Stimulated activated CD8-positive, alpha-beta memory T cell treated with anti-CD3 and anti-CD28 coated beads, Interleukin-12 subunit alpha, Interleukin-12 subunit beta, amount 100 ng/mL, for 24 hours (primary cell): Measurements from ENCODE around the gene MYL11.

Experiments used
- DNase-seq: peaks from one replicate; pipeline ENCODE4 v3.0.0-alpha.2; 2020; ENCODE audit errors: extremely low read depth

The MYL11 gene

DNA sequence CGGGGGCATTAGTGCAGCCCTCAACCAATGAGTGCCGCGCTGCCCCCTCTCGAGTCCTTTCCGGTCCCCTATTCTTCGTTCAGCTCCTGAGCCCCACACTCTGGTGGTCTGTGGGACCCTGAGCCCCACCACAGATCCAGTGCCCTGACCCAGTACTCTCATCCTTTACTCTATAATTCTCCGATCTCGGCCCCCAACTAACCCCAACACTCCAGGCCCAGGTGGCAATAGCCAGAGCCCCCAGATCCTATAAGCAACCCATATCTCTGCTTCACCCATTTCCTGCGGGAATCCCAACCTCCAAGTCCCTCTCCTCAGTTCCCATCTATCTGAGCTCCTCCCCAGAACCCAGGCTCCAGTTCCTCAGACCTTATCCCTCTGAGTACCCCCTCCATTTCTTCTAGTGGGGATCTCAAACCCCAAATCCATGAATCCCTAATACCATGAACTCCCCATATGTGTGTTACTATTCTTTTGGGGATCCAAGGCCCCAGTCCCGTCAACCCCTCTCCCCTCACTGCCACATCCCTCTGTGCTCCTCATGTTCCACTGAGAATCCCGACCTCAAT, 3.3 kb upstream of the MYL11 start:
- DNase-seq: no peak

DNA sequence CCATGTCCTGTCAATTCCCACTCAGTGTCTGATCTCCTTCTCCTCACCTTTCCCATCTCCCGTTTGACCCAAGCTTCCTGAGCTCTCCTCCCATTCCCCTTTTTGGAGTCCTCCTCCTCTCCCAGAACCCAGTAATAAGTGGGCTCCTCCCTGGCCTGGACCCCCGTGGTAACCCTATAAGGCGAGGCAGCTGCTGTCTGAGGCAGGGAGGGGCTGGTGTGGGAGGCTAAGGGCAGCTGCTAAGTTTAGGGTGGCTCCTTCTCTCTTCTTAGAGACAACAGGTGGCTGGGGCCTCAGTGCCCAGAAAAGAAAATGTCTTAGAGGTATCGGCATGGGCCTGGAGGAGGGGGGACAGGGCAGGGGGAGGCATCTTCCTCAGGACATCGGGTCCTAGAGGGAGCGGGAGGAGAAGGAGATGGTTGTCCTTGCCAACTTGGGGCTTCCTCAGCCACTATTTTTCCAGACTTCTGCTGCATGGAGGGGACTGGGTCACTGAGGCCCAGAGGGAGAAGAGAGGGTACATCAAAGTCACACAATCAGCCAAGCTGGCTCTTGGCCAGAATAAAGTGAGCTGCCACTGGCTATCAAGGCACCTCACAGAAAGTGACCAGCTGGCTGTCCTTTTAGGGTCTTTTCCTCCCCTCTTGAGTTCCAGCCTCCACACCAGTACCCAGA, 2.4 kb upstream of the MYL11 start:
- DNase-seq: no peak

DNA sequence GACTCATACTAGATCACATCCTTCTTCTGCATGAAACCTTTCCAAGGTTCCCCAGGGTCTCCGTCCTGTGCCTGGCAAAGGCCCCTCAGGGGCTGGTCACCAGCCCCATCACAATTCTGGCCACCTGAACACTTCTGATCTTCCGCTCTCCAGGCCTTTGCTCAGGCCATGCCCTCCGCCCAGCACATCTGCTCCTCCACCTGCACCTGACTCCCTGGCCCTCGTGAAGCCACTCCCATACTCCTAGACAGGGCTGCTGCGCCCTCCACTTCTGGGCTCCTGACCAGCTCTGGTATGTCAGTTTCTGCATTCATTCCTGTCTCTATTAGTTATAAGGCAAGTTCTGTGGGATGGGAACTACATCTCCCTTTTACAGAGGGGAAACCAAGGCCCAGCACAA, 1.9 kb upstream of the MYL11 start:
- no peak for DNase-seq

DNA sequence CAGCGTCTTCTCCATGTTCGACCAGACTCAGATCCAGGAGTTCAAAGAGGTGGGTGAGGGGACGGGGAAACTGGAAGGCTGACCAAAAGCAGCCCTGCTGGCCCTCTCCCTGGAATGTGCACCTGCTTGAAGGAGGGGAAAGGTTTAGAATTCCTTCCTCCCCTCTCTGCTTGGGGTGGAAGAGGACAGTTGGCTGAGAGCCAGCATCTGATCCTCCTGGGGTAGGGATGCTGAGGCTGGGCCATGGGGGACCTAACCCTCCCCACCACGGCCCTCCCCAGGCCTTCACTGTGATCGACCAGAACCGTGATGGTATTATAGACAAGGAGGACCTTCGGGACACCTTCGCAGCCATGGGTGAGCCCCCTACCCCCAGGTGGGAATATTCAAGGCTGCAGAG, 1.3 kb downstream of the MYL11 start:
- DNase-seq: no peak

DNA sequence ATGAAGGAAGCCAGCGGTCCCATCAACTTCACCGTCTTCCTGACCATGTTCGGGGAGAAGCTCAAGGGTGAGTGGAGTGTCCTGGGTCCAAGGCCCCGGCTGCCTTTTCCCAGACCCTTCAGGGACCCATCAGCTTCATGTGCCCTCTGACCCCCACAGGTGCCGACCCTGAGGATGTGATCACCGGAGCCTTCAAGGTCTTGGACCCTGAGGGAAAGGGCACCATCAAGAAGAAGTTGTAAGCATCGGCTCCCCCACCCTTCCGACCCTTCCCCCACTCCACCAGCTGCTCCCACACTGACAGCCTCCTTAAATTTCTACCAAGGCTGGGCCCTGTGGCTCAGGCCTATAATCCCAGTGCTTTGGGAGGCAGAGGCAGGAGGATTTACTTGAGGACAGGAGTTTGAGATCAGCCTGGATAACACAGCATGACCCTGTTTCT, 1.9 kb downstream of the MYL11 start:
- DNase-seq: no peak

DNA sequence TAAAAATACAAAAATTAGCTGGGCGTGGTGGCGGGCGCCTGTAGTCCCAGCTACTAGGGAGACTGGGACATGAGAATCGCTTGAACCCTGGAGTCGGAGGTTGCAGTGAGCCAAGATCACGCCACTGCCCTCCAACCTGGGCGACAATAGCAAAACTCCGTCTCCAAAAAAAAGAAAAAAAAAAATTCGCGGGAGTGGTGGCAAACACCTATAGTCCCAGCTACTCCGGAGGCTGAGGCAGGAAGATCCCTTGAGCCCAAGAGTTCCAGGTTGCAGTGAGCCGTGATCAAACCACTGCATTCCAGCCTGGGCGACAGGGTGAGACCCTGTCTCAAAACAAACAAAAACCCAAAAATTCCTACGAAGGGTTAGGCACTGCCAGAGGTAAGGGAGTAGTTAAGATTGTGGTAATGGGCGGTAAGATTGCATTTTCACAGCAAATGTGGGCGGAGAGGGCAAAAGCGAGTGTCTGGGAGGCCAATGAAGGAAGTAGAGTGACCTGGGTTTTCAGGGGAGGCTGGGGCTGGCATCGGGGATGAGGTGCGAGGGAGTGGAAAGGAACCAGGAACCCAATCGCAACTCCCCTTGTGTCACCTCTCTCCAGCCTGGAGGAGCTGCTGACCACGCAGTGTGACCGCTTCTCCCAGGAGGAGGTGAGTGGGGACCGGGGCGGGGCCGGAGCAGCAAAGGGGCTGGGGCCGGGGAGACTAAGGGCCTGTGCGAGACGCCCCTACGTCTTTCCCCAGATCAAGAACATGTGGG, 2.6 kb downstream of the MYL11 start:
- no peak for DNase-seq

DNA sequence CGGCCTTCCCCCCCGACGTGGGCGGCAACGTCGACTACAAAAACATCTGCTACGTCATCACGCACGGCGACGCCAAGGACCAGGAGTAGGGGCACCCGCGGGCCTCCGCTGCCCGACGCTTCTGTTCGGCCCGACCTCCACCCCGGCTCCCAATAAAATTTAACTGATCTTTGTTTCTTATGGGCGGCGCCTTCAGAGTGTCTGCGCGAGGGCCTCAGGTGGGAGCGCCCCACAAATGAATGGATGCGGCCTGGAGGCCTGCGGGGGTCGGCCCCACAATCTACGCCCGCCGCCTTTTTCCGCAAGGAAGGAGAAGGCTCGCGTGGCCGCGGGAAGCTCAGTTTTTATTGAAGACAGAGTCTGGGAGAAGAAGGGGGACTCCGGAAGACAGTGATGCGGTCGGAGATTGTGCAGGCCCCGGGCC, 3.2 kb downstream of the MYL11 start:
- peak; percentile 58 for DNase-seq

DNA sequence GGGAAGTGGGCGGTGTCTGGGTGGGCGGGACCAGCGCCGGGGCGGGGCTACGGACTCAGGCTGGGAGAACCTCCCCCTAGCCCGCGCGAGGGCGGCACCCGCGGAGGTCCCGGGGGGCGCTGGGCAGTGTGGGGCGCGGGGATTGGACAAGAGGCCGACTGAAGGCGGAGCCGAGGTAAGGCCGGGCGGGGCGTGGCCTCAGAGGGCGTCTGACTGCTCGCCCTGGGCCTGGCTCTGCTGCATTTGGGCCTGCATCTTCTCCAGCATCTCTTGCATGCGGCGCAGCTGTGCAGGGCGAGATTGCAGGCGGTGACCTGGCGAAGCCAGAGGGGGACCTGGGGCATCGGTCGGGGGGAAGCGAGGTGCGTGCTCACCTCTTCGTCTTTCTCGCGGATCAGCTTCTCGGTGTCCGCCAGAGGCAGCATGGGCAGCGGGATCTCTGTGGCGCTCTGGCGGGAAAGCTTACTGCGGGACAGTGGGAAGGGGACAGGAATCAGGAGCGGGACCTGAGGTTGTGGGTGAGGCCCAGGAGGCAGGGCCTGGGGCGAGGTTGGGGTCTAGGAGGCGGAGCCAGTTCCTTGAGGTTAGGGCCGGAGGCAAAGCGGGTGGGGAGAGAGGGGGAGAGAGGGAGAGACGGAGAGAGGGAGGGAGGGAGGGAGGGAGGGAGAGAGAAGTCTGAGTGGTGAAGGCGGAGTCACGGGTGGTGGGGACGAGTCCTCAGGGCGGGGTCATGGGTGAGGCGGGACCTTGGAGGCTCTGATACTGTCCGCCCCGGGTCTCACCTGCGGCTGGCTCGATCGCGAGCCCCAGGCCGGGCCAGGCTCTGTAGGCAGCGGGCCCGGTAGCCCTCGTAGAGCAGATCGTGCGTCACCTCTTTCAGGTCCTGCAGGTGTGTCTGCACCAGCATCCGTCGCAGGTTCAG, 3.9 kb downstream of the MYL11 start:
- DNase-seq: peak; percentile 97

DNA sequence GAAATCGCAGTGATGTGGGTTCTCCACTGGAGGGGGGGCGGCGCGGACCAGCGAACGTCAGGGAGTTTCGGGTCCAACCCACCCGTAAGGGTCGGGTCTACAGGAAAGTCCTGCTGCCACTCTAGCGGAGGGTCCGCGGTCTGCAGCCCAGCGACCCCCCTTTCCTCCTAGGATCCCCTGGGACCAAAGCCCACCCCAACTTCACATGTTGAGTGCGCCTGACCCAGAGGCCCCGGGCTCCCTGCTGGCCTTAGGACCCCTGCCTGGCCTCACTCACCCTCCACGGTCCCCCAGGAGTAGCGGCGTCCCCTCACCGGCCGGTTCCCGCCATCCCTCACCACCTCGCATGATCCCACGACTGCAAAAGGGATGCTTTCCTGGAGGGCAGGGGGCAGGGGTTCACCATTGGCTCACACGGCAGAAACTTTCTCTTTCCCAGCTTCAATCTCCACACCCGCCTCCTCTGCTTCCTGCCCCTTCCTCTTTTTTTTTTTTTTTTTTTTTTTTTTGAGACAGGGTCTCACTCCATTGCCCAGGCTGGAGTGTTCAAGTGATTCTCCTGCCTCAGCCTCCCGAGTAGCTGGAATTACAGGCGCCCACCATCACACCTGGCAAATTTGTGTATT, 4.7 kb downstream of the MYL11 start:
- DNase-seq: no peak

DNA sequence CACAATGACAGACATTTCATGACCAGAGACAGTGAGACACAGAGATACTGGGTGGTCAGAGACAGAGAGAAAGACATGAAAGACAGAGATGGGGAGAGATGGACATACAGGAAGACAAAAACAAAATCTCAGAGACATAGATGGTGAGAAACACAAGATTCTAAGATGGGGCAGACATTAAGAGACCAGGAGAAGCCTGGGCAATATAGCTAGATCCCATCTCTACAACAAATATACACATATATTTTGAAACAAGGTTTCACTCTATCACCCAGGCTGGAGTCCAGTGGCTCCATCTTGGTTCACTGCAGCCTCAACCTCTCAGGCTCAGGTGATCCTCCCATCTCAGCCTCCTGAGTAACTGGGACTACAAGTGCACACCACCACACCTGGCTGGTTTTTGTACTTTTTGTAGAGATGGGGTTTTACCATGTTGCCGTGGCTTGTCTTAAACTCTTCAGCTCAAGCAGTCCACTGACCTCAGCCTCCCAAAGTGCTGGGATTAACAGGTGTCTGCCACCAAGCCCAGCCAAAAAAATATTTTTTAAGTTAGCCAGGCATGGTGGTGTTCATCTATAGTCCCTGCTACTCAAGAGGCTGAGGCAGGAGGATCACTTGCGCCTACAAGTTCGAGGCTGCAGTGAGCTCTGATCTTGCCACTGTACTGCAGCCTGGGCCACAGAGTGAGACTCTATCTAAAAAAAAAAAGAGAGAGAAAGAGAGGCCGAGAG, 5.6 kb downstream of the MYL11 start:
- no peak for DNase-seq

DNA sequence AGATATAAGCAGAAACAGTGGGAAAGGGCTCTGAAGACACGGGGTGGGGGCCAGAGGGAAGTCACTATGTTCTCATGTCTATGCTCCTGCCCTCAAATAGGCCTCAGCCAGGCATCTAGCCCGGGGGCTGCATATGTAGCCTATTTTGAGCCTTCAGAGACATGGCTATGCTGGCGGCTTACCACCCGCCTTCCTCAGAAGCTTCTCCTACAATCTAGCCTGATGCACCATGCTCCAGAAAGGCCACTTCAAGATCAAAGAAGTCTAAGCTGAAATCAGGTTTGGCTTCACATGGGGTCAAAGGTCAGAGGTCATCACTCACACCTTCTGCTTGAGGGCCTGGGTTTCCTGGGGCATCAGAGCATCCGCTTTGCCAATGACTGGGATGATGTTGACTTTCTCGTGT, 6.2 kb downstream of the MYL11 start:
- DNase-seq: no peak

DNA sequence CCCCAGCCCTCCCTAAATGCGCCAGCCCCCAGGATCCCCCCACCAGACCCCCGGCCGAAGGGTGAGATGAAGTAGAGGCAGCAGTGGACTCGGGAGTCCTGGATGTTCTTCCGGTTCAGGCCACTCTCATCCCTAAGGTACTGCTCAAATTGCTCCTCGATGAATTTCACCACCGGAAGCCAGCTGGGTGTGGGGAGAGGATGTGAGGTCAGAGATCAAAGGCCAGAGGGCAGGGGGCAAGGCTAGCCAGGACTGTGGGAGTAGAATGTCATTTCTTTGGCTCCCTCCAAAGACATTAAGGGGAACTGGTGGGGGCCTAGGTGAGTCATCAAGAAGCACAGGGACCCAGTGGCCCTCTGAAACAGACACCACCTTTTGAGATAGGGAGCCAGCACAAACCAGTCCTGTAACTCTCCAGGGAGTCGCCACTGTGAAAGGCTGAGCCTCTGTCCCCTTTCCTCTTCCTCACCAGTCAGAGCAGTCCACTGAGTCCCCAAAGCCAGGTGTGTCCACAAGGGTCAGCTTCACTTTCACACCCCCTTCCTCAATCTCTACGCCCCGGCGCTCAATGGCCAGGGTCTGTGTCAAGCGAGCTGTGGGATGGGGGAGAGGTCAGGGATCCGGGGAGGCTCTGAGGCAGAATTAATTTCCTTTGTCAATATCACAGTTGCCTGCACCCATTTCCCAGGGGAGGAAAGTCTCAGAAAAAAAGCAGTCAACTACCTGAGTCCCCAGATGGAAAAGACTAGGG, 6.9 kb downstream of the MYL11 start:
- no peak for DNase-seq

DNA sequence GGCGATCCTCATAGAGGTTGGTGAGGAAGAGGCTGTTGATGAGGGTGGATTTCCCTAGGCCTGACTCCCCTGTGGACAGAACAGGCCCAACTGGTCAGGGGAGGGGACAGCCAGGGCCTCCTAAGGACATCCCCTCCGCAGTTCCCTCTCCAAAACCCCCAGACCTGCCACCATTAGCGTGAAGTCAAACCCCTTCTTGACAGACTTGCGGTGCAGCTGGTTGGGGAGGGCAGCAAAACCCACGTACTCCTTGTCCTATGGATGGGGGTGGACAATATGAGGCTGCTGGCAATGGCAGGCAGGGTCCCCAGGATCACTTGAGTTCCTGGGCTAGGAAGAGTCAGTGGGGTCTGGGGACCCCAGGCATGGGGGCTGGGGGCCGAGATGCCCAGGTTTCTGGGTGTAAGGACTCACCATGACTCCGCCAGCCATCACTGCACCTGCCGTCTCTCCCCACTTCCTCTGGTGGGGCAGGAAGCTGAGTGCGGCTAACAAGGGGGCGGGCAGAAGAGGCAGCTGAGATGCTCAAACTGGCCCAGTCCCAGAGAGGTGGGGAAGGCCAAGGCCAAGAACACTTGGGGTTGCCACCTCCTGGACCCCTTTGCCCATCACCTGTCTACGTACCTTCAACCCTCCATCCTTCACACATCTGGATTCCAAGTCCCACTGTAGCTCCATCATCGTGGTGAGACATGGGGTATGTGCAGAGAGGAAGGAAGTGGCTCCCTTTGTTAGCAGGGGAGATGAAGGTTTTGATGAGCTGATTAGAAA, 7.7 kb downstream of the MYL11 start, which contains the start of gene SEPTIN1:
Gene SEPTIN1 (minus strand): TSS at position 451 of the 771 bp plus-strand sequence. CDS start 19 bp downstream, at position 432.
- no peak for DNase-seq

DNA sequence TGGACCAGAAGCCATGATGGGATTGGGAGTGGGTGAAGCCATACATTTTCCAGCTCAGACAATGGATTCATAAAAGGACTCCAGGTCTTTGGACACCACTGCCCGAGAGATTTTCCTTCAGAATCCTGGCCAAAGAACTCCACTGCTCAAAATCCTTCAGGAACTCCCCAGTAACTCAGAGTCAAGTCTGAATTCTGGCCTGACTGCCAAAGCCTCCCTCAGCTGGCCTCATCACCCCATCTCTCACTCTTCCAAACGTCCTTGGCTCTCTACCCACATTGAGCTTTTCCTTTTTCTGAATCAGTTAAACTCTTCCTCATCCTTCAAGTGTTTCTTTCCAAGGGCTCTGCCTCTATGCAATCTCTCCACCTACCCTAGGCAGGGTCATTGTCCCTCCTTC, 8.9 kb downstream of the MYL11 start:
- no peak for DNase-seq

DNA sequence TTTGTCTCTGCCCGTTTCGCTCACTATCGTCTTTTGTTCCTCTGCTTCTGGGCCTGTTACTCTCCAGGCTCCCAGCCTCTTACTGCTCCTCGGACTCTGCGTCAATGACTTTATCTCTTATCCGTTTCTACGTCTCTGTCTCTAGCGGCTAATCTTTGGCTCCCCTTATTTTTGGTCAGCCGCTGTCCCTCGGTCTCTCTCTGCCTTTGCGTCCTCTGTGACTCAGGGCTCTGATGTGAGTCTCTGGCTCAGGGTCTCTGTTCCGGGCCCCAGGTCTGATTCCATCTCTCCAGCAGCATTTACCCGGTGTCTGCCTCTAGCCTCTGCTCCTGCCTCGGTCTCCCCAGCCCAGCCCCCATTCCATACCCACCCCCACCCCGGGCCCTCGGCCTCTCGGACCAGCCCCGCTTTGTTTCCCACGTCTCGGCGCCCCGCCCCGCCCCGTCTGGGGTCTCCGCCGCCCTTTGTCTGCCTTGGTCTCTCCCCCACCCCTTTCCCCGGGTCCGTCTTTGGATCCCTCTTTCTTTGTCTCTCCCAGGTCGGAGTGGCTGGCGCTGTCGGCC, 20.1 kb downstream of the MYL11 start:
- no peak for DNase-seq

DNA sequence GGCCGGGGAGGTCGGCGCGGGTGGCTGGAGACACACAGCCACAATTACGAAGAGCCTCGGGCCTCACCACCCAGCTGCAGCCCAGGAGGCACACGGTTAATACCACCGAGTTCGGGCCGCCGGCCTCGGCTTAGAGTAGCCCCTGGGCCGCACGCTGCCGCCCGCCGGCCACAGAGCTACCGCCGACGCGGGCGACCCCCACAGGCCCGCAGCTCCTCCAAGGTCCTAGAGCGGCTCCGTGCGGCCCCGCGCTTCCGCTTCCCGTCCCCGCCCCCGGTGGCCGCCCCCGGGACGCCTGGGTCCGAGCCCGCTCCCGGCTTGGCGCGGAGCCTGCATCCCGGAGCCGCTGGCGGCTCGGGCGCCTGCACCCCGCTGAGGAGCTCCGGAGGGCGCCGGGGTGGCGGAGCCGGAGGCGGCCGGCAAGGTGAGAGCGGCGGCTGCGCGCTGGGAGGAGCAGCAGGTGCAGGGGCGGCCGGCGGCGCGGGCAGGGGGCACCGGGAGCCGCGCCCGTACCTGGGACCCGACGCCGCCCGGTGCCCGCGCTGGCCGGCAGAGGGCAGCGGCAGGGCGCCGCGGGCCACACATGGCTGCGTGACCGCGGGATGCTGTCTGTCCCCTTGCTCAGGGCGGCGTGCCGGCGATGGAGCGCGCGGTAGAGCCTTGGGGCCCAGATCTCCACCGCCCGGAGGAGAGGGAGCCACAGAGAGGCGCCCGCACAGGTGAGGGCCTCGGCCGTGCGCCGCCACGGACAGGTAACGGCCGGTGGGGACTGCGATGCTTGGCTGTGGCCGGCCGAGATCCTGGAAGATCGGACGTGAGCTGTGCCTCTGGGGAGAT, 20.8 kb downstream of the MYL11 start, which contains the start of gene ZNF48:
Gene ZNF48 (plus strand): TSS at position 266 of the 837 bp plus-strand sequence. CDS start 375 bp downstream, at position 641.
- DNase-seq: no peak

DNA sequence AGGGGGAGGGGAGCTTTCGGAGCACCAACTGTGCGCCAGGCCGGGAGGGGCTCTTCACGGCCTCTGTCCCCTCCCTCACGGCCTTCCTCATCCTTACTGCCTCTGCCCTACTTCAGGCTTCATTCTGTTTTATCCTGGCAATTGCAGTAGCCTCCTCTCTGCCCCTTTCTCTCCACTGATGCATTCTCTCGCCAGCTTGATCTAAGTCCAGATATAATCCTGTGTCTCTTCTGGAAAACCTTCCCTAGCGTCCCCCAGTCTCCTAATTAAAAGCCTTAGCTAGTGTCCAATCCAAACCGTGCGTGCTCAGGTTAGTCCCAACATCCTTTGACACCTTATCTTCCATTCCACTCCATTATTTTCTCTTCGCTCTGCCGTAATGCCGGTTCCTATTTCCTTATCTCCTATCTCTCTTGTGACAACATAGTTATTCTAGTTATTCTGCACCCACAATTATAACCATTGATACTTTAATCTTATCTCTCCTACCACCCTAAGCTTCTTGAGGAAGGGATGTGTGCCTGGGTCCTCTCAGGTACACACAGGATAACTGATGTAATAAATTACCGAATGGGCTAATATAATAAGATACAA, 21.5 kb downstream of the MYL11 start:
- DNase-seq: no peak
